SH-SY5Y (cell line): ENCODE results near the gene RERE.

Source experiments
- GATA2 ChIP-seq: IDR thresholded peaks from 2 replicates; pipeline ENCODE4 v1.6.1; 2011; ENCODE audit warnings: mild to moderate bottlenecking, low read depth, low read length
- GATA3 ChIP-seq: IDR thresholded peaks from 2 replicates; pipeline ENCODE4 v1.6.1; 2011; ENCODE audit warnings: low read depth, mild to moderate bottlenecking, low read length, moderate library complexity

DNA sequence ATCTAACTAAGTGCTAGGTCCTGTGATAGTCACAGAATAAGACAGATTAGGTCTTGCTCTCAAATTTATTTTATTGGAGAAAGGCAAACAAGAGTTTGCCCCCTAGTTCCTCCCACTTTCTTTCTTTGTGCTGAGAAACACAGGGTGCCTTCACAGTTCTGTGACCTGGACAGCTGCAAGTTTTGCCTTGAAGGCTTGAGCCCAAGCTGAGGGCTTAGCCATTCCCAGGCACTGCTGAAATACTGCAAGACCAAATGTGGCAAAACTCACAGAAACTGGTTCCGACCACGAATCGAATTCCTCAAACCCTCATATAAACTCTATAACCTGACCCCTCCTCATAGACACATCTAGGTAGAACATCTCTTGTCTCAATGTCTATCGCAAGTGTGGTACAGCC, 227.9 kb downstream of the RERE start:
- TF ChIP-seq GATA2 (no peak), GATA3 (no peak)
